CD4-positive, alpha-beta T cell treated with Interleukin-4 for 4 hours (primary cell): ENCODE measurements around the gene TAS2R50.

Experiments used
- DNase-seq: peaks from one replicate; pipeline ENCODE4 v3.0.0-alpha.2; 2020

Gene TAS2R50

DNA sequence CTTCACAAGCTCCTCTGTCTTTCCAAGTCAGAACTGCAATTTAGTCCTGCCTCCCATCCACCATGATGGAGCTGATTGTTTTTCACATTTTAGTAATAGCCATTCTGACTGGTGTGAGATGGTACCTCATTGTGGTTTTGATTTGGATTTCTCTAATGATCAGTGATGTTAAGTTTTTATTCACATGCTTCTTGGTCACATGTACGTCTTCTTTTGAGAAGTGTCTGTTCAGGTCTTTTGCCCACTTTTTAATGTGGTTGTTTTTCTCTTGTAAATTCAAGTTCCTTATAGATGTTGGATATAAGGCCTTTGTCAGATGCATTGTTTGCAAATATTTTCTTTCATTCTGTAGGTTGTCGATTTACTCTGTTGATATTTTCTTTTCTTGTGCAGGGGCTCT lies 43.5 kb downstream of the TAS2R50 start:
- no peak for DNase-seq

DNA sequence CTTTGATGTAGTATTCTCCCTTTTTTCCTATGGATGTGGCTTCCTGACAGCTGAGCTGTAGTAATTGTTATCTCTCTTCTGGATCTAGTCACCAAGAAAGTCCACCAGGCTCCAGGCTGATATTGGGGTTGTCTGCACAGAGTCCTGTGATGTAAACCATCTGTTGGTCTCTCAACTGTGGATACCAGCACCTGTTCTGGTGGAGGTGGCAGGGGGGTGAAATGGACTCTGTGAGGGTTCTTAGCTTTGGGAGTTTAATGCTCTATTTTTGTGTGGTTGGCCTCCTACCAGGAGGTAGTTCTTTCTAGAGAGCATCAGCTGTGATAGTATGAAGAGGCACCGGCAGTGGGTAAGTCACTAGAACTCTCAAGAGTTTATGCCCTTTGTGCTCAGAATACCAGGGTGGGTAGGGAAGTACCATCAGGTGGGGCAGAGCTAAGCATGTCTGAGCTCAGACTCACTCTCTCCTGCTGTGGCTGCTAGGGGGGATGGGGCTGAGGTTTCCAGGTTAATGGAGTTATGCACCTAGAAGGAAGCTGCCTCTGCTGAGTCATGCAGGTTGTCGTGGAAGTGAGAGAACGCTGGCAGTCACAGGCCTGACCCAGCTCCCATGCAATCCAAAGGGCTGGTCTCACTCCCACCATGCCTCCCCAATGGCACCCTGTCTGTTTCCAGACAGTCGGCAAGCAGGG lies 44.6 kb downstream of the TAS2R50 start:
- no peak for DNase-seq

DNA sequence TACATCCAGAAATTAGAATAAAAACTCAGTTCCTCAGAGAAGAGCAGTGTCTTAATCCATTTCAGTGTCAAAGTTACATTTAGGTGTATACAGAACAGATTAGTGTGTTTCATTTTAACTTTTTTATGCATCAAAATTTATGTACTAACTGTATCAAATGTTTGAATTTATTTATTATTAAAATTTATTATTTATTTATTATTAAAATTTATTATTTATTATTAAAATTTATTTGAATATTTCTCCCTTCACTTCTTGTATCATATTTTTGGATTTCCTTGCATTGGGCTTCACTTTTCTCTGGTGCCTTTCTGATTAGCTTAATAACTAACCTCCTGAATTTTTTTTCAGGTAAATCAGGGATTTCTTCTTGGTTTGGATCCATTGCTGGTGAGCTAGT lies 45.3 kb downstream of the TAS2R50 start:
- no peak for DNase-seq

DNA sequence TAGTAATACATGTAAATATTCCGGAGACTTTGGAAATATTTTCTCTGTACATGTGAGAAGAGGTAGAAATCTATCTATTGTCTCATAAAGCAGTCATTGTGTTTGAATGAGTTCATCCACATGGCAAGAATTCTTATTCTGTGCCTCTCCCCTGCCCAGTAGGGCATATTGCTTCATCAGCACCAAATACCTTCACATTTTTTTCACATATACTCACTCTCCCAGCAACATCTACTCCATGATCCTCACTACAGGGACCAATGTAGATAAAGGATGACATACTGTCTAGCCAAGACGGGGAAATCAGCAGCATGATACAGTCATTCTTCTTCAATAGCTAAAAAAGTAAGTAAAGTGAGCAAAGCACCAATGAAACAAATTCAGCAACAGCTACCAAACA lies 46.3 kb downstream of the TAS2R50 start:
- no peak for DNase-seq

GRCh38 chr12:10939163-10939562 lies 47.5 kb downstream of the TAS2R50 start, which contains the start of gene TAS2R14:
Gene TAS2R14, minus strand, starts transcription at chr12:10939263. Its CDS starts 56 bp downstream, at chr12:10939207.
- DNase-seq, result no peak

DNA sequence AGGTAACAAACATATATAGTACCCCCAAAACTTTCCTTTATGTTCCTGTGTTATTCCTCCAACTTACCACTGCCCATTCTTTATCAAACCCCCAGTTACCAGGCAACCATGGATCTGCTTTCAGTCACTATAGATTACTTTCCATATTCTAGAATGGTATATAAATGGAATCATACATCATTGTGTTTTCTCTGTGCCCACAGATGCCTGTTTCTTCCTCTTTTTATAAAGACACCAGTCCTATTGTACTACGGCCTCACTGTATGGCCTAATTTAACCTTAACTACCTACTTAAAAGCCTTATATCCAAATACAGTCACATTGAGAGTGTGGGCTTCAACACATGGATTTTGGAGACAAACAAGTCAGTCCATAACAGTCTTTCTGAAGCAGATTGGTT lies 50.2 kb downstream of the TAS2R50 start:
- no peak for DNase-seq
